Upper lobe of left lung (tissue), 4 donors: ENCODE data around the gene MACROD2.

Experiments used
- CTCF ChIP-seq, 6 experiments: fragments of 450-650 bp in 4 of 6; fragments of 200-600 bp in 2 of 6; sonication (generic) in 2 of 6; IDR thresholded peaks; one replicate each; pipeline ENCODE4 v1.5.1; 2016 to 2019; ENCODE audit warnings: antibody characterized with exemption in 6 of 6
- EP300 ChIP-seq, 4 donors: sonication (generic); formaldehyde crosslinking; IDR thresholded peaks; one replicate each; pipeline ENCODE4 v1.5.1; 2017; ENCODE audit warnings: antibody characterized with exemption in 4 of 4, control low read depth in 2 of 4

- no peak for TF ChIP-seq CTCF (IDR thresholded peaks at IDR 0.05)
- TF ChIP-seq EP300 (IDR thresholded peaks at IDR 0.05): no peak
These were observed 574.3 kb downstream of the MACROD2 start for GRCh38 chr20:14569641-14570040.
